IMR-90 (cell line): ENCODE measurements around the gene PSMD1.

Experiments used
- CTCF ChIP-seq: conservative IDR thresholded peaks from 2 replicates; pipeline ENCODE4 v1.5.1; 2012; ENCODE audit warnings: mild to moderate bottlenecking, low read depth, low read length, improper control_type of control experiment
- ELK1 ChIP-seq: fragments of 150-350 bp; IDR thresholded peaks from 2 replicates; pipeline ENCODE4 v1.6.1; 2016; ENCODE audit warnings: low read depth, mild to moderate bottlenecking, low read length, moderate library complexity, borderline replicate concordance
- RAD21 ChIP-seq: IDR thresholded peaks from 2 replicates; pipeline ENCODE4 v1.6.1; 2012; ENCODE audit warnings: low read length, improper control_type of control experiment

- TF ChIP-seq CTCF (no peak), RAD21 (no peak), ELK1 (no peak)
Measured at GRCh38 chr2:231094736-231095346, 38.2 kb downstream of the PSMD1 start.
